Left cardiac atrium (tissue), 4 donors: Measurements from ENCODE around the gene VANGL1. TPM values are rescaled to one million over a fixed set of nuclear protein-coding genes. Genes with fewer than 3 reads are reported as not detected.

ENCODE experiments used
- ATAC-seq, 2 donors: fragments of 200-7000 bp; cut with Tn5 transposase; one replicate each; pipeline ENCODE4 v1.9.1; 2020; ENCODE audit warnings: mild to moderate bottlenecking in 2 of 2, moderate library complexity in 2 of 2
- DNase-seq: peaks from one replicate; pipeline ENCODE4 v3.0.0-alpha.2; 2020
- intact Hi-C, 2 donors: fragments of 100-400 bp; cut with DNase I; formaldehyde crosslinking; loops; one replicate each; pipeline versions ENCODE4 v1.14.1 to v1.15.1; 2022 to 2023
- total RNA-seq, 2 donors: library from RNA; stranded (reverse); fragmentation: NEBNext Ultra II Directional; extraction: Animal tissue kit (Norgen Biotek cat#: 25700); gene quantifications; one replicate each; pipeline ENCODE4 v1.2.1, GENCODE V29; 2021
- donor health status: DM: no; HTN: yes; CAD: no.
- donor health status: DM: no; HTN: yes; CAD: no; lungs with severe emphysema.
- donor health status: DM: yes; HTN: yes; CAD: no.
- donor health status: Dilated cardiomyopathy.

Gene VANGL1
- total RNA-seq, 2 donors from 2014 or later: 5.2 to 7.5 TPM

DNA sequence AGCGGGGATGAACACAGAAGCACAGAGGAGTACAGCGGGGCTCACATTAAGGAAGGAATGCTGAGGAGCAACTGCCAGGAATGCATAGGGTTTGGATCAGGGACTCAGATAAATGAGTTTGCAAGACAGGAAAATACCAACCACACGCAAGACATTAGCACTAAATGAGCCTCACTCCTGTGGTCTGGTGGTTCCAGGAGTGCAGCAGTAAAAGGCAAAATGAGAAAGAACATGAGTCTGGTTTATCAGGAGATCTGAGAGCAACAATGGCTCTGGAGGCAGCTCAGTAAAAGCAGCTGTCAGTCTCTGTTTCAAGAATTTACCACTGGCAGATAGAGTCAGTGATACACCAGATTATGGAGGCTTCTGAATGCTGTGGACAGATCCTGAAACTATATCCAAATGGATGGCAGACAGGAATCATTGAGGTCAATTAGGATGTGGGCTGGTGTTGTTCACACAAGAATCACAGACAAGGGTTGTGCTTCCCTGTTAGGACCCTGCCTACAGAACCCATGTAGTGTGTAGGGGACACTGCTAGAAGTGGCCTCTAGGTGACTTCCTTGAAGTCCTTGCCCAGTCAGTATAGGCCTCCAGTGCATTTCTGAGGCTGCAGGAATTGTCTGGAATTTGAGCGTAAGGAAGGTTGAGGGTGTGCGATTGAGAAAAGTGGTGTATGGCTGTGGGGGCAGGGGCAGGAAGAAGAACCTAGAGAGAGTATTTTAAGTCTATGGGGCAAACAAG, 76.4 kb downstream of the VANGL1 start:
- DNase-seq (no peak), ATAC-seq (no peak)
- intact Hi-C loops: loop anchor here in 1 of 2 donors (5.0 kb wide), 1 partner anchor 49 kb away; the partner anchor contains the start of gene CASQ2

DNA sequence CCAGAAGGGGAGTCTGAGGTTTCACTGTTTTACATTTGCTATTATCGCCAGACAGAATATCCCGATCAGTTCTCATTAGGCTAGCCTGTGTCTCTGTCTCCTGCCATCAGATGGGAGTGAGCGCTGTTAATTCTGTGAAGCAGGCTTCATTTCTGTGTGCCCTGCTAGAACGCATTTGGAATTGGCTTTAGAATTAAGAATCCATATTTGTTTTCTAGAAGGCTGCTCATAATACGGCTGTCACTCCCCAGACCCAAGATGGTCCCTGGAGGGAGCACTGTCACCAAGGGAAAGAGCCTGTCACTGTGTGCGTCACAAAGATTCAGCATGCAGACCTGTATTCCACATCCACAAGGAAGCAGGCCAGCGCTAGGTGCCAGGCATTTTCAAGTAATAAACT, 77.5 kb downstream of the VANGL1 start:
- no peak for ATAC-seq
- no peak for DNase-seq
- intact Hi-C loops: loop anchor here in 1 of 2 donors (5.0 kb wide), 1 partner anchor 48 kb away; the partner anchor contains the start of gene CASQ2

DNA sequence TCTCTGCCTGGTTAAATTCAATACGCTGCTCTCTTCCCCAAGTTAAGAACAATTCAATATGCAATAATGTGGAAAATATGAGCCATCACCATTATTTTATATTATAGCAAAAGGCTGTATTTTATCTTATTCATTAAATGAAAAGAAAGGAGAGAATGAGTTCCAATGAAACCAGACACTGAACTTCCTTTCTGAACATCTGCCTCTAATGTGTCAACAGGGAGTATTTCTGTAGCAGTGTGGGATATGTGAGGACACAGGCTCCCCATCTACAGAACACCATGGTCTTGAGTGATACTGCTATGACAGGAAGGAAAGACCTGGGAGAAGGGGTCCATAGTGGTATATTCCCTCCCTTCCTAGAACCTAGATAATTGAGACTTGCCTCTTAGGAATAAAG, 80.5 kb downstream of the VANGL1 start:
- no peak for DNase-seq
- no peak for ATAC-seq
- intact Hi-C loops: no loop called here

DNA sequence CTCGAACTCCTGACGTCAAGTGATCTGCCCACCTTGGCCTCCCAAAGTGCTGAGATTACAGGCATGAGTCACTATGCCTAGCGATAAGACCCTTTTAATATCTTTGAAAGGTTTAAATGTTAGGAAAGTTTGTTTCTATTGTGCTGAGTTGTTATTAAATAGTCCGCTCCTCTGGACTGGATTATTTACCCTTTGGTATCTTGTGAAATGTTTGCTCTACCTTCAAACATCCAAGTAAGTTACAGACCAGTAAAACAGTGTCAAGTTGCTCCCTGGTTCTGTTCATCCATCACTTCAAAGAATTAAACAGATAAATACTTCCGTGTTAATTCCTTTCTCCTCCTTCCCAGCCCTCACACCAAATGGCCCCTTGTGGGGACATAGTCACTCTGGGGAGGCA, 82.0 kb downstream of the VANGL1 start:
- ATAC-seq (no peak), DNase-seq (no peak)
- intact Hi-C loops: no loop called here

DNA sequence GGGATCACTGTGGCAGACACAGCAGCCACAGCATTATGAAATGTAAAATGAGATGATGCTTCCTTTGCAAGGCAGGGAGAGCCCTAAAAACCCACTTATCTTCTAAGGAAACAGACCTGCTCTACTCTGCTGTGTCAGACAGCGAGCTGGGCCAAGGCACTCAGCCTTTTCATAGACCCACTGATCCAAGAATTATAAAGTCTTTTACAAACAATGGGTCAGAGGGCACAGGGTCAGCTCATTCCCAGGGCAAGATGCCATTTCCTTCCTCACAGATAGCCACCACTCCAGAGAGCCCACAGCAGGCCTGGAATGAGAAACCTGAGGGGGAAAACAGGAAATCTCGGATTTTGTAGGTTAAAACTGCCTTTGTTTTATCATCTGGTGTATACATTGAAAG, 83.8 kb downstream of the VANGL1 start:
- DNase-seq (peak; percentile 47), ATAC-seq (peak in 1 of 2 donors; percentile 18)
- intact Hi-C loops: no loop called here

DNA sequence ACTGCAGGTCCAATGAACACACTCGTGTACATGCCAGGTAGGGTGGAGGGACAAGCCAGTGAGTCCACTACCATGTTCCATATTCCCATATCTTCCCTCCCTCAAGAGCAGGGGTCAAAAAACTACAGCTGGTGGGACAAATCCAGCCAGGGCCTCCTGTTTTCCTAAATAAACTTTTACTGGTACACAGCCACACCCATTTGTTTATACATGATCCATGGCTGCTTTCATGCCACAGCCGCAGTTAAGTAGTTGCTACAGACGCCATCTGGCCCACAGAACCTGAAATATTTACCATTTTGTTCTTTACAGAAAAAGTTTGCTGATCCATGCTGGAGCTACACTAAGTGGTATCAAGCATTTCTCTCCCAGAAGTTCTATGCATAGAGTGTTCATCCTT, 84.4 kb downstream of the VANGL1 start:
- DNase-seq: no peak
- intact Hi-C loops: no loop called here
- ATAC-seq: no peak

DNA sequence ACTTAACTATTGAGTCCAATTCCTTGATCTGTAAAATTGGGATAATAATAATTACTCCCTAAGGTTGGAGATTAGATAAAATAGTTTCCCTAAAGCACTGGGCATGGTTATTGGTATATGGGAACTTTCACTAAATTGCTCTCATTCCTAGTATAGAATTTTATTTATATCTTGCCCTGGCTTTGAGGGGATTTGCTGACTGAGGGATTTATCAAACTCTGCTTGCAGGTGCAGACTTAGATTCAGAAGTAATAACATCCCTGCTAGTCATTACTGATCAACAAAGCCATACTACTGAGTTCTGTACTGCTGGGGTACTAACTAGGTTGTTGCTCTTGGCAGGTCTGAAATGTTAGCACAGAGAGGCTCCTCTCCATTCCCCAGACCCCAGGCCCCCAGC, 84.8 kb downstream of the VANGL1 start:
- ATAC-seq (no peak), DNase-seq (no peak)
- intact Hi-C loops: no loop called here

DNA sequence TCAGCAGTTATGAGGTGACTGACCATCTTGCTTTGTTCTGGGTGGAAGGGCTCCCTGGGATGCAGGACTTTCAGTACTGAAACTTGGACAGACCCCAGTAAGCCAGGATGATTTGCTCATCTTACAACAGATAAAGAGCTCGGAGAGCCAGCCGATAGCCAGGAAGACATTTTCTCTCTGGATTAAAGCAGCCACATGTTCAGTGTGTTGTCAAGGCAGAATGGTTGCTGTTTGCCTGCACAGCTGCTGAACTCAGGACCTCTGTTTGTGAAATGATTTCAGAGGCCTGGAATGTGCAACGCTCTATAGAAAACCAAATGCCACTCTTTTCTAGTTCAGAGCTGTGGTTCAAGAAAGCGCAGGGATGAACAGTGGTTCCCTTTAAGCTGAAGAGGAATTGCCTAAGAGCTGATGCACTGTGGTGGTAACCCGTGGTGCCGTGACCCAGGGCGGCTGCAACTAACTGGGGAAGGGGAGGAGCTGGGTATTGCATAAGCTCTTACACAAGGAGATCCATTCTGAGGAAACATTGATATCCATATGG, 86.0 kb downstream of the VANGL1 start:
- DNase-seq (peak; percentile 71), ATAC-seq (peak; percentile 88 to 90)
- intact Hi-C loops: no loop called here

DNA sequence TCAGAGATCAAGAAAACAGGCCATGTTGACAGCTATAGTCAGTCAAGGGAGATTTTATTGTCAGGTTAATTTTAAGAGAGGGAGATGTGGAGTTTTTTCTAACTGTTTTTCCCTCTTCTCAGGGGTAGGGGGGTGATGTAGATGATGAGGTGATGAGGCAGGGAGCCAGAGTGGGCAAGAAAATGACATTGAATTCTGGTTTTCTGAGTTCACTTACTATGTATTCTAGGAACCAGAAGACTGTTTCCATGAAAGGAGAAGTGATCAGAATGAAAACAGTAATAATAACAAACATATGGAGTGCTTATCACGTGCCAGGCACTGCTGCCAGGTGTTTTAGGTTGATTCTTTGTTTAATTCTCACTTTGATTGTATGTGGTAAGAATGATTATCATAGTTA, 86.6 kb downstream of the VANGL1 start:
- ATAC-seq (no peak), DNase-seq (no peak)
- intact Hi-C loops: no loop called here

DNA sequence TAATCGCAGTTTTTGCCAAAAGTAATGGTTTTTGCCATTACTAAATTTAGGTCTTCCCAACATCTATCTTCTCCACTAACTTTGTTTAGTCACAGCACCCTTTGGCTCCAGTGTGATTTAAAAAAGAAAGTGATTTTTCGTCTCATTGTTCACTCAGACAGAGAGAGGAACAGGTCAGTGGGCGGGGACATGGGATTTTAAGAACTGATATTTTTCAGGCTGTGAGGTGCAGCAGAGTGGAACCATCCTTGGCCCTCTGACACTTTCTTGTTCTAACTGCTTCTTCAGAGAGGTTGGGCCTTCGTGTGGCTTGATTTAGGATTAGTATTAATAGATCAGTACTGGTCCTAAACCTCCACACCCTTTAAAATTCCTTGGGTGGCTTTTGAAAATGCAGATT, 88.0 kb downstream of the VANGL1 start:
- intact Hi-C loops: no loop called here

DNA sequence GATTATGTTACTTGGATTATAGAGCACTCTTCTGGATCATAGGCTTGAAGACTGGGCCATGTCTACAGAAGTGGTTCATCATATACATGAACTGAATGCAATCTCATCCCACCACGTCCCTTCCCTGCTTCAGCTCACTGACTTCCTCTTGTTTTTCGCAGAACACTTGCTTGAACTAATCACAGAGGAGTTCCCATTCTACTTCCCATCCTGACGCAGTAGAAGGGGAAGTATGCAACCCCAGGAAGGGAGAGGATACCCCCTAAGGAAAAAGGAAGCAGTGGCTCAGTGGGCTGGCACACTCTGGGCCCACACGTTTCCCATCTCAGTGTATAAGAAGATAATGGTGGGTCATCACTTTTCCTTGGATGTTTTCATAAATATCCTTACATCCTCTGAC, 90.5 kb downstream of the VANGL1 start:
- intact Hi-C loops: no loop called here
- ATAC-seq: no peak
- no peak for DNase-seq

More for the DNA sequence above, 88.0 kb downstream of the VANGL1 start:
- DNase-seq (no peak), ATAC-seq (no peak)

DNA sequence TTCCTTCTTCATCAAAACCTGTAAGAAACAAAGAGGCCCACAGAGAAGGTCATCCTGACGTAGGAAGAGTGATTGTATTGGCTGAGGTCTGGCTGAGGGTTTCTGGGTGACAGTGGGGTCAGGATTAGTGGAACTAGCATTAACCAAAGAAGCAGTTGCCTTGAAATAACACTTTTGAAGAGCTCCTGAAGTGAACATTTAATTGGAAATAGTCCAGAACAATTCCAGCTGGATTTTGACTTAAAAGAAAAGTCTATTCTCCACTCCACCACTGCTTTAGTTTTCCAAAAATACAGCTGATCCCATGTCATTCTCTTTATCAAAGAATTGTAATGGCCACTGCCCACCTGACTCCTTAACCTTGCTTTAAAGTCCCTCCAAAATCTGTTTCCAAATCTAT, 99.0 kb downstream of the VANGL1 start:
- intact Hi-C loops: no loop called here
- ATAC-seq (no peak), DNase-seq (no peak)

DNA sequence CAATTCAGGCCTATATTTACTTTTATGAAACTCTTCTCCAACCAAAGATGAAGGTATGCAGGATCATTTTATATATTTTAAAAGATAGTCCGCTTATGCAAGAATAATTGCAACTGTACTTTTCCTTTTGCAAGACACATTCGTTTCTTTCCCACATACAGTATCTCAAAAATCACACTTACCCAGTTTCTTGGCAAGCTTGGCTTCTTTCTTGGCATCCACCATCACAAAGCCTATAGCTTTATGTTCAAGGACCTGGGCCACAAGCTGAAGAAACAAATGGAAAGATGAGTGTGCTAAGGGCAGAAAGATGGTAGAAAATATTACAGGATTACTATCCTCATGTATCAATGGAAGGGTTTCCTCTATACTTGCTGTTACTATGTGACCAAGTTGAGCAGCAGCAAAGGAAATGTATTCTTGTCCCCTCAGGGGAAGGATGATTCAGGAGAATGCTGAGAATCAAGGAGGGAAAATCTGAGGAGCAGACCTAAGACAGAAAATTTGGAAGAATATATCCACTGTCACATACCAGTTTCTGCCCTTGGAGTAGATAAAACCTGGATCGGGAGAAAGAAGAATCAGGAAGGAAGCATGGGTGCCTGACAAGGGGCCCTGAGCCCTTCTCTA, 103.0 kb downstream of the VANGL1 start:
- DNase-seq: no peak
- intact Hi-C loops: no loop called here

DNA sequence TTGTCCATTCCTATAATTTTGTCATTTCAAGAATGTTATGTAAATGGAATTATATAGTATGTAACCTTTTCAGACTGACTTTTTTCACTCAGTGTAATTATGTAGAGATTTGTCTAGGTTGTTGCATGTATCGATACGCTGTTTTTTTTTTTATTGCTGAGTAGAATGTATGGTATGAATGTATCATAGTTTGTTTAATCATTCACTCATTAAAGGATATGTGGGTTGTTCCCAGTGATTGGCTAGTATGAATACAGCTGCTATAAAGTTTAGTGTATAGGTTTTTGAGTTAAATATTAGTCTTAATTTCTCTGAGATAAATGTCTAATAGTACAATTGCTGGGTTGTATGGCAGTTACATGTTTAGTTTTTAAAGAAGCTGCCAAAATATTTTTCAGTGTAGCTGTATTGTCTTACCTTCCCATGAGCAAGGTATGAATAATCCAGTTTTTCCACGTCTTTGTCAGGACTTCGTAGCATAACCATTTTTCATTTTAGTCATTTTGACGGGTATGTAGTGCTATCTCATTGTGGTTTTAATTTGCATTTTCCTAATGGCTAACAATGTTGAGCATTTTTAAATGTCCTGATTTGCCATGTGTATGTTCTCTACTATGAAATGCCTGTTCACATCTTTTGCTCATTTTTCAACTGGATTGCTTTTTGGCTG, 104.4 kb downstream of the VANGL1 start:
- ATAC-seq: no peak
- DNase-seq: no peak
- intact Hi-C loops: no loop called here

More for the DNA sequence above, 103.0 kb downstream of the VANGL1 start:
- ATAC-seq: no peak

Other genes with a start within 250 kb of the VANGL1 start
- 100 to 1,000 TPM; 603 to 715 TPM for gene CASQ2, start 126.7 kb downstream of the VANGL1 start, total RNA-seq
- gene NHLH2, start 199.2 kb downstream of the VANGL1 start, total RNA-seq: not detected